HG03060 (cell line): ENCODE measurements around the gene HVCN1.
"Not testable (repeated sequence)": the region's sequence is repeated elsewhere in the genome, so short reads cannot be mapped to it uniquely, and the experiment has no call there.

Experiments
- ATAC-seq: cut with Tn5 transposase; IDR thresholded peaks from one replicate; pipeline ENCODE4 v1.9.1; 2021; ENCODE audit warnings: low read depth, moderate number of reproducible peaks; ENCODE audit not compliant: unreplicated experiment

HVCN1 gene

GRCh38 chr12:110668480-110669192, 20.3 kb downstream of the HVCN1 start:
- ATAC-seq, result no peak

GRCh38 chr12:110667671-110668070, 21.2 kb downstream of the HVCN1 start:
- ATAC-seq, result no peak

GRCh38 chr12:110666892-110667291, 22.0 kb downstream of the HVCN1 start:
- ATAC-seq, result no peak

GRCh38 chr12:110661337-110661972, 27.5 kb downstream of the HVCN1 start:
- ATAC-seq, result peak; percentile 90

GRCh38 chr12:110658878-110659277, 30.0 kb downstream of the HVCN1 start:
- ATAC-seq, result no peak

- no peak for ATAC-seq
These were observed 30.7 kb downstream of the HVCN1 start for GRCh38 chr12:110658242-110658641.

- no peak for ATAC-seq
These were observed 31.2 kb downstream of the HVCN1 start for GRCh38 chr12:110657747-110658146.

- ATAC-seq, result no peak
These were observed 32.8 kb downstream of the HVCN1 start for GRCh38 chr12:110656071-110656655.

GRCh38 chr12:110654238-110654637, 34.7 kb downstream of the HVCN1 start:
- not testable (repeated sequence) for ATAC-seq

GRCh38 chr12:110649341-110649847, 39.5 kb downstream of the HVCN1 start:
- no peak for ATAC-seq

GRCh38 chr12:110647631-110648040, 41.3 kb downstream of the HVCN1 start:
- ATAC-seq, result no peak

GRCh38 chr12:110641521-110641920, 47.4 kb downstream of the HVCN1 start:
- ATAC-seq, result no peak

GRCh38 chr12:110640275-110641025, 48.5 kb downstream of the HVCN1 start:
- no peak for ATAC-seq

GRCh38 chr12:110639336-110640141, 49.4 kb downstream of the HVCN1 start:
- ATAC-seq, result no peak

- no peak for ATAC-seq
These were observed 50.1 kb downstream of the HVCN1 start for GRCh38 chr12:110638796-110639195.

- no peak for ATAC-seq
These were observed 51.0 kb downstream of the HVCN1 start for GRCh38 chr12:110637869-110638441.

GRCh38 chr12:110636516-110636915, 52.4 kb downstream of the HVCN1 start:
- ATAC-seq, result no peak

- no peak for ATAC-seq
These were observed 53.9 kb downstream of the HVCN1 start for GRCh38 chr12:110635055-110635454.

GRCh38 chr12:110627500-110628195, 61.3 kb downstream of the HVCN1 start:
- ATAC-seq, result no peak
